HT1080 (cell line): ENCODE measurements around the gene PCIF1. TPM values are rescaled to one million over a fixed set of nuclear protein-coding genes. Genes with fewer than 3 reads are reported as not detected.

Experiments used
- DNase-seq: peaks from one replicate; pipeline ENCODE4 v3.0.0-alpha.2; 2015; ENCODE audit warnings: low read depth
- total RNA-seq: library from RNA; depleted of rRNA; stranded (reverse); fragments of >200 nt; shearing (Covaris generic); gene quantifications from 2 replicates; pipeline ENCODE4 v1.2.3, GENCODE V29; 2014

The PCIF1 gene
- total RNA-seq, 1 experiment from 2014 or later: 17.7 TPM

DNA sequence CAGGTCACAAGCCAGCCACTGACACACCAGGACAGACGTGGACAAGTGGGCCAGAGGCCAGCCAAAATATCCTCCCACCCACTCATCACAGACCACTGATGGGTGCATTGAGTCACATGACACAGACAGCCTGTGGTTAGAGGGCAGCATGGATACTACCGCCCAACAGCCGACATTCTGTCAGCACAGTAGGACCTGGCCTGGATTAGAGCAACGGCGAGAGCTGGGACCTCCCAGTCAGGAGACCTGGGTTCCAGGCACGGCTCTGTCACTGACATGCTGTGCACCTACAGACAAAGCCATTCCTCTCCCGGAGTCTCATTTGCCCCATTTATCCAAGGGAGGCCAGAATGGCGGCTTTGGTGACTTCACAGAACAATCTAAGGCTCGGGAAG, 29.5 kb downstream of the PCIF1 start:
- DNase-seq: no peak

DNA sequence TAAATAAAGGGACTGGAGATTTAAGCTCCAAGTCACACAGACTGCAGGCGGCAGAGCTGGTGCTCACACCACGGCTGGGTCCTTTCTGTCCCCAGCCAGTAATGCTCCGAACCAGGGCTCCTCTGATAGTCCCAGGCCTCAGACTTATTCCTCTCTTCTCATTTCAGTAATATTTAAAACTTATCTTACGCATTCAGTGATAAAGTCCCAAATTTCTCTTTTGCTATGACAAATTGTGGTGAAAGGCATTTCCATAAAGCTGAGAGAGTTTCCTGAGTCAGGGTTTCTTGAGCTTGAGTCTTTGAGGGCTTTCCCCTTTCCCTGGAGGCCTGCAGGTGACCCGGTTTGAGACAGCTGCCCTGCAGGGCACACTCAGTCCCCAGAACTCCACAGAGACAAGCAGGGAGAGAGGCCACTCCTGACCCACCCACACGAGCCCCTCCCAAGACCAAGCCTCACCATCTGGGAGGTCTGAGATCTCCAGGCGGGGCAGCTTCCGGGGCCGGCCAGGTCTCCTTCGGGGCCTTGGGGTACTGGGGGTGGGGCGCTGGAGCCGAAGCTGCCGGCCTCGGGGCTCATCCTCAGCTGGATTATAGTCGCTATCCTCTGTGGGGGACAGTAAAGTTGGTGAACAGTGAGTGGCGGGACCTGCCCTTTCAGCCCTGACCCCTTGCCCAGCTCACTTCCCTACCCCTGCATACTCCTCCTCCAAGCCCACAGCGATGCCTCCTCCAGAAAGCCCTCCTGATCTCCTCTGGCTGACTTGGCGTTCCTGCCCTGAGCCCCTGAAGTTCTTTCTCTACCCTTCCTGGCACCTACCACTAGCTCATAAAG, 30.9 kb downstream of the PCIF1 start:
- DNase-seq: no peak

- DNase-seq: no peak
Measured at GRCh38 chr20:45967551-45968080, 33.1 kb downstream of the PCIF1 start.

- DNase-seq: no peak
Measured at GRCh38 chr20:45968081-45968671, 33.7 kb downstream of the PCIF1 start.

DNA sequence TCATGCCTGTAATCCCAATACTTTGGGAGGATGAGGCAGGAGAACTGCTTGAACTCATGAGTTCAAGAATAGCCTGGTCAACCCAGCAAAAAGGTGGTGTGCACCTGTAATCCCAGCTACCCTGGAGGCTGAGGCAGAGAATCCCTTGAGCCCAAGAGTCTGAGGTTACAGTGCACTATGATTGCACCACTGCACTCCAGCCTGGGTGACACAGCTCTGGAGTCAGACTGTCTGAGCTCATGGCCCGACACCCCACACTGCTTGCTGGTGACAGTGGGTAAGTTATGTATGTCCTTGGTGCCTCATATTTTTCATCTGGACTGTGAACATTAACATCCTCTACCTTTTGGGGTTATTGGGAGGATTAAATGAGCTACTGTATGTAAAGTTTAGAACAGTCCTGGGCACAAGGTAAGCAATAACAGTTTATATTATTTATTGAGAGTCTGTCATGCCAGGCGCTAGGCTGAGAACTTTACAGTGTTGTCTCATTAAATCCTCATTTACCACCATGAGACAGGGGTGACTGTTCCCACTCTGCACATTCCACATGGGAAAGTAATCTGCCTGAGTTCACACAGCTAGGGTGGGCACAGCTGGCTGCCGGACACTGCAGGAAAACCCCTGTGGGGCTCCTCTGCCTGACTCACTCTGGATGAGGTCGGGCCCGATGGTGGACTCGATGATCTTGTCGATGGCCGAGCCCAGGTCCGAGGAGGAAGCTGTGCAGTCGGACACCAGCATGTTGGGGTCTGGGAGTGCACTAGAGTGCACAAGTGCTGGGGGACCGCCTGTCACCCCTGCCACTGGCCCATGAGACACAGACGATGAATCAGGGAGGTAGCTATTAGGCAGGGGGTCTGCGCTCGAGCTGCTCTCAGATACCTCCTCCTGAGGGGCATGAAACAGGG, 34.6 kb downstream of the PCIF1 start:
- no peak for DNase-seq

GRCh38 chr20:45969712-45970634, 35.5 kb downstream of the PCIF1 start:
- DNase-seq: peak; percentile 62

DNA sequence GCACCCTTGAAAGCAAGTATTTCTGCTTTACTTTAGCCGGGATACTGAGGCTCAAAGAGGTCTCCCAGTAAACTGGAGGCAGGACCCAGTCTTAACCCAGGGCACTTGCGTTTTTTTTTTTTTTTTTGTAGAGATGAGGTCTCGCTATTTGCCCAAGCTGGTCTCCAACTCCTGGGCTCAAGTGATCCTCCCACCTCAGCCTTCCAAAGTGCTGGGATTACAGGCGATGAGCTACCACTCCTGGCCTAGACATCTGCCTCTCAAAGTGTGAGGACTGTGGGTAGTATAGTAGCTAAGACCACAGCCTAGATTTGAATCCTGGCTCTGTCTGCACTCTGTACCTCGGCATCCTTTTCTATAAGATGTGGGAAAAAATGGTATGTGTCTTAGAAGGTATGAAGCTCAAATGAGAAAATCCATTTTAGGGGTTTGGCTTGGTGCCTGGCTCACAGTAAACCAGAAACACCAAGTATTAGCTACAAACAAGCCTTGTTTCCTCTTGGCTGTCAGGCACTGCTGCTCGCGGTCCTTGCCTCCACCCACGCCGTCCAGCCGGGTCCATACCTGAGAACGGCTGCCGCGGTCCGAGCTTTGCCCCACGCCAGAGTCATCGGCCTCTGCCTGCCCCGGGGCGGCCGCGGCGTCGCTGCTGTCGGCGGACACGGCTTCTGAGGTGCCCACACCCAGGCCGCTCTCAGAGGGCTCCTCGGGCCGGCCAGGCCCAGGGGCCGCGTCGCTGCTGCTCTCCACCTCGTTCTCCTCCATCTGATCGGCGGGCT, 36.4 kb downstream of the PCIF1 start:
- DNase-seq: no peak

- no peak for DNase-seq
Measured at GRCh38 chr20:45971425-45971674, 36.9 kb downstream of the PCIF1 start.

DNA sequence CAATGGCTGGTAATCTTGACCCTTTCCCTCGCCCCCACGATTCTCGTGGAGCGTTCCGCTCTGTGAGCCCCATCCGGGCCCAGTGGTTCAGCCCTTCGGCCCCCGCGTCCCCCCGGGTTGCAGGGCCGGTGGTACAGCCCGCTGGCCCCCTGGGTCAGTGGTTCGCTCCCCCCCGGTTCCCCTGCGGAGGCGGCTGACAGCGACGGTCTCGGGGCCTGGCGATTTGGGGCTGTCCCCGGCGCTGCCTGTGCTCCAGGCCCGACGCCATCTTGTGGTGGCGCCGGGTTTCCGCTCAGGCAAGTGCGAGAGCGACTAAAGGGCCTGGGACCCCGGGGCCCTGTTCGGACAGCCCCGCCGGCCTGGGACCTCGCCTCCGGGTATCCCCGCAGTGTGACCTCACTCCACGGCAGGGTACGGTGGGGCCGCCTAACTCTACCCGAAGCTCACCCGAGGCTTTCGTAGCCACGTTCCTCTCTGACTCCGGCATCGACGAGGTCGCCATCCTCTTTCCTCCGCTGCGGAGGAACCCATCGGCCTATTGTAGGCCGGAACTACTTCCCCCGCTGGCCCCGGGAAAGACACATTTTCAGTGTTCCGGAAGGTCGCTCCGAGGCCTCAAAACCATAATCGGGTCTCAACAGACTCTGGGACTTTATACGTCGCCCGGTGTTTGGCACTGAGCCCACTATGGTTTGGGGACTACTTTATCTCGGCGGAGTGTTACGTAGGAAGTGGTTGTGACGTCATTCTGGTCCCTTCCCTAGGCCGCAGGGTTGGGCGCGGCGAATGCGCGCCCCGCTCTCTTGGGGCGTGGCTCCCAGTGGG, 37.4 kb downstream of the PCIF1 start, which contains the start of gene ZNF335:
ZNF335 (minus strand) TSS at position 529 of the 825 bp plus-strand sequence. CDS start 793 bp downstream, outside the sequence.
- peak; percentile 96 for DNase-seq

- DNase-seq: no peak
Measured at GRCh38 chr20:45972500-45973183, 38.2 kb downstream of the PCIF1 start.

DNA sequence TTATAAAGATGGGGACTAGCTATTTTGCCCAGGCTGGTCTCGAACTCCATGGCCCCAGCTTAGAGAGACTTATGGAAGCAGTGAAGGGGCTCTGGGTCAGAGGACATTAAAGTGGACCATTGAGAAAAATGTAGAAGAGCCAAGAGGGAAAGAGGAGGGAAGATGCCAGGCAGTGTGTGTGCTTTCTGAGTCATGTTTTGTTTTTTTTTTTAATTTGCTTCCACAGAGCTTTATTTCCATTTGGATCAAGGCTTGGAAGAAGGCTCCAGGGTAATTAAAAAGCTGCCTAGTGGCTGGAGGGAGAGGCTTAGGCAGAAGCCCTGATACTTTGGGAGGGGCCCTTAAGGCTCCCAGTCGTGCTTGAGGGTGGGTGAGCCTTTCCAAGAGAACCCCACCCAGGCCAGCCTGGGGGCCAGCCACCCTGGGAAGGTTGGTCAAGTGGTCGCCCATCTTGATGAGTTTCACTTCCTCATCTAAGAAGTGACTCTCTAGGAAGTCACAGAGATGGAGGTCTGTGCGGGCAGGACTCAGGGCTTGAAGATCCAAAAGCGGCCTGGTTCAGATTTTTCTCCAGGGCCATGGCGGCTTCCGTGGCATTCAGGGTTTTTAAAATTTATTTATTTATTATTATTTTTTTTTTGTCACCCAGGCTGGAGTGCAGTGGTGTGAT, 40.5 kb downstream of the PCIF1 start:
- DNase-seq: no peak

GRCh38 chr20:45975686-45976085, 41.2 kb downstream of the PCIF1 start:
- no peak for DNase-seq

DNA sequence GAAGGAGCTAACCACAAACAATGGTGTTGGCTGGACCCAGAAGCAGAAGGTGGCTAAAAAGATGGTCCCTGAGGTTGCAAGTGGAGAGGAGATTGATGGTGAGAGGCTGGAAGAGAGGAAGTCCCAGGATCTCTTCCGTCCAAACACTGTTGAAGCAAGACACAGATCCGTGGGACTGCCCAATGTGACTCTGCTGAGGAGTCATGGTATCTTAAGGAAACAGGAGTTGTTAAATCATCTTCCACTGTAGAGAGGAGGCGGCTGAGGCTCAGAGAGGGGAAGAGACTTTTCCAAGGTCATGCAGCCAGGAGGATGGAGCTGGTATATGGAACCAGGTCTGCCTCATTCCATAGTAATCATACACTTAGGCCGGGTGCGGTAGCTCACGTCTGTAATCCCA, 41.6 kb downstream of the PCIF1 start:
- no peak for DNase-seq

GRCh38 chr20:45981261-45981660, 46.8 kb downstream of the PCIF1 start:
- DNase-seq: no peak

DNA sequence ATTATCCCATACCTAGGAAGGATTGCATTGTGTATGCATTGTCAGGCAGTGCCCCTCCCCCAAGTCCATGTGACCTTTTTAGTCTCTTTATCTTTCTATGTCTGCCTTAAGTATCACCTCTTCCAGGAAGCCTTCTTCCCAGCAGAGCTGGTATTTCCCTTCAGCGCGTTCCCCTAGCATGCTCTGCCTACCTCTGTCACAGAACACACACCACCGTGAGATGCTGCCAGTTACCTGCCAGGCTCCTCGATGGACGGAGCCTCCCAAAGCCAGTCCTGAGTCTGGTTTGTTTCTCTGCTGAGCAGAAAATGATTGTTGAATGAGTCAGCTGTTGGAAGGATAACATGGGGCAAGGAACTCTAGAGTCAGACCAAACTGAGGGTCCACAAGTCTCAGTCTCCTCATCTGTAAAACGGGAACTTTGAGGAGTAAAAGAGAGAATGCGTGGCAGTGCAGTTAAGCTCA, 48.8 kb downstream of the PCIF1 start:
- no peak for DNase-seq

GRCh38 chr20:45985573-45985972, 51.1 kb downstream of the PCIF1 start:
- peak; percentile 40 for DNase-seq

DNA sequence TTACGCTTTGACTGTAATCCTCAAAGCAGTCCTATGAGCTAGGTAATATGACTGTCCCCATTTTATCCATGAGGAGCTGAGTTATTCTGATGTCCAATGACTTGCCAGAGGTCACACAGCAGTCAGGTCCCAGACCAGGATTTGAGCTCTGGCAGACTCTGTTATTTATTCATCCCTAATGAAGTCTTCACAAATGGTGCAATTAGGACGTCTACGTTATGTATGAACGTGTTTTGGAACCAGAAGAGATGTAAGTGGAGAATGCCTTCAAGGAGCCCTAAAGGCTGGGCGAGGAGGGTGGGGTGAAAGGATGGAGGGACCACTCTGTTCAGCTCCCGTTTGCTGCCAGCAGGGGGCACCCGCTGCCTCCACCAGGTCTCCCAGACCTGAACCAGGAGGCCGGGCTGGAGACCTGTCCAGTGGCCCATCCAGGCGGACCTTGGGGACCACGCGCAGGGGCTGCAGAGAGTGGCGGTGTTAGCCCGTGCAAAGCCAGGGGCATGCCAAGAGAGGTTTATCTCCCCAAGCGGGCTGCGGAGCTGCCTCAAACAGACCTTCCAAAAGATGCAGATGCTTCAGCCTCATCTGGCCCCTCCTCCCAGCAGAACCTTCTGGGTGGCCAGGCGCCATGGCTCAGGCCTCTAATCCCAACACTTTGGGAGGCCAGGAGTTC, 52.8 kb downstream of the PCIF1 start:
- peak; percentile 79 for DNase-seq
